ENCODE data around the gene SMIM24. TPM values are rescaled to one million over a fixed set of nuclear protein-coding genes. Genes with fewer than 3 reads are reported as not detected.

The SMIM24 gene
- total RNA-seq, 2 experiments from 2014 or later: not detected

DNA sequence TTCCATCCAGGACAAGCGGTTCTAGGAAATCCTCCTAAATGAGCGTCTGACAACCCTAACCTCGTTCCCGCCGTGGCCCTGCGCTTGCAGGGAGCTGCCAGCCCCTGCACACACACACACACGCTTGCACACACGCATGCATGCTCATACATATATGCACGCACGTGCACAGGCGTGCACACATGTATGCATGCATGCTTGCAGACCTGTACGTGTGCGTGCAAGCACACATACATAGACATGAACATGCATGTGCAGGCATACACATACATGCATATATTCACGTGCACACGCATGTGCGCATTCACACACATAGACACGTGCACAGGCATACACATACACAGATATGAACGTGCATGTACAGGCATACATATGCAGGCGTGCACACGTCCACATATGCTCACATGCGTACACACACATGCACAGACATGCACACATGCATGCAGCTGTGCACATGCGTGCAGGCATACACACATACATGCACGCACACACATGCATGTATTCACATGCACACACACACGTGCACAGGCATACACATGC is 35.6 kb downstream of the SMIM24 start:
- Mint-ChIP-seq H3K36me3 (ENCODE audit: low read depth) (peaks cover 10% of the 10 kb centered on the region), H3K4me3 (no peak overlapping the region), H3K9me3 (no peaks in the 10 kb centered on the region), H3K27ac (no peak overlapping the region), H3K4me1 (ENCODE audit: low read depth) (peaks cover 4% of the 10 kb centered on the region), H3K27me3 (no peaks in the 10 kb centered on the region)
- CTCF ChIA-PET: no interaction called here
- ATAC-seq (ENCODE audit: poor library complexity) (no peak), DNase-seq (no peak)
- intact Hi-C loops (cut with DNase I, micrococcal nuclease): no loop called here
- peaks cover 4% of the 10 kb centered on the region for H3K4me1 ChIP-seq (ENCODE audit: insufficient read depth, low read length)
- POLR2A ChIA-PET: interaction anchor here (0.9 kb wide), 1 partner anchor 10 kb away, joined by 3 read pairs; no protein-coding TSS in a partner anchor
- H3K27ac ChIP-seq (ENCODE audit: low read depth in 1 of 2, low read length in 2 of 2): no peak overlapping the region
- no peak overlapping the region for H3K4me3 ChIP-seq (ENCODE audit: low read length)
- no peaks in the 10 kb centered on the region for H3K27me3 ChIP-seq (ENCODE audit: control insufficient read depth in 1 of 2, insufficient read depth in 2 of 2, low read length in 2 of 2)
- TF ChIP-seq, protein P1, sequence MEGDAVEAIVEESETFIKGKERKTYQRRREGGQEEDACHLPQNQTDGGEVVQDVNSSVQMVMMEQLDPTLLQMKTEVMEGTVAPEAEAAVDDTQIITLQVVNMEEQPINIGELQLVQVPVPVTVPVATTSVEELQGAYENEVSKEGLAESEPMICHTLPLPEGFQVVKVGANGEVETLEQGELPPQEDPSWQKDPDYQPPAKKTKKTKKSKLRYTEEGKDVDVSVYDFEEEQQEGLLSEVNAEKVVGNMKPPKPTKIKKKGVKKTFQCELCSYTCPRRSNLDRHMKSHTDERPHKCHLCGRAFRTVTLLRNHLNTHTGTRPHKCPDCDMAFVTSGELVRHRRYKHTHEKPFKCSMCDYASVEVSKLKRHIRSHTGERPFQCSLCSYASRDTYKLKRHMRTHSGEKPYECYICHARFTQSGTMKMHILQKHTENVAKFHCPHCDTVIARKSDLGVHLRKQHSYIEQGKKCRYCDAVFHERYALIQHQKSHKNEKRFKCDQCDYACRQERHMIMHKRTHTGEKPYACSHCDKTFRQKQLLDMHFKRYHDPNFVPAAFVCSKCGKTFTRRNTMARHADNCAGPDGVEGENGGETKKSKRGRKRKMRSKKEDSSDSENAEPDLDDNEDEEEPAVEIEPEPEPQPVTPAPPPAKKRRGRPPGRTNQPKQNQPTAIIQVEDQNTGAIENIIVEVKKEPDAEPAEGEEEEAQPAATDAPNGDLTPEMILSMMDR (IDR thresholded peaks at IDR 0.05): no peak
- H3K36me3 ChIP-seq (ENCODE audit: insufficient read depth, low read length): peaks cover 27% of the 10 kb centered on the region
- no peaks in the 10 kb centered on the region for H3K9me3 ChIP-seq (ENCODE audit: control insufficient read depth in 1 of 2, insufficient read depth in 1 of 2, low read length in 2 of 2)

DNA sequence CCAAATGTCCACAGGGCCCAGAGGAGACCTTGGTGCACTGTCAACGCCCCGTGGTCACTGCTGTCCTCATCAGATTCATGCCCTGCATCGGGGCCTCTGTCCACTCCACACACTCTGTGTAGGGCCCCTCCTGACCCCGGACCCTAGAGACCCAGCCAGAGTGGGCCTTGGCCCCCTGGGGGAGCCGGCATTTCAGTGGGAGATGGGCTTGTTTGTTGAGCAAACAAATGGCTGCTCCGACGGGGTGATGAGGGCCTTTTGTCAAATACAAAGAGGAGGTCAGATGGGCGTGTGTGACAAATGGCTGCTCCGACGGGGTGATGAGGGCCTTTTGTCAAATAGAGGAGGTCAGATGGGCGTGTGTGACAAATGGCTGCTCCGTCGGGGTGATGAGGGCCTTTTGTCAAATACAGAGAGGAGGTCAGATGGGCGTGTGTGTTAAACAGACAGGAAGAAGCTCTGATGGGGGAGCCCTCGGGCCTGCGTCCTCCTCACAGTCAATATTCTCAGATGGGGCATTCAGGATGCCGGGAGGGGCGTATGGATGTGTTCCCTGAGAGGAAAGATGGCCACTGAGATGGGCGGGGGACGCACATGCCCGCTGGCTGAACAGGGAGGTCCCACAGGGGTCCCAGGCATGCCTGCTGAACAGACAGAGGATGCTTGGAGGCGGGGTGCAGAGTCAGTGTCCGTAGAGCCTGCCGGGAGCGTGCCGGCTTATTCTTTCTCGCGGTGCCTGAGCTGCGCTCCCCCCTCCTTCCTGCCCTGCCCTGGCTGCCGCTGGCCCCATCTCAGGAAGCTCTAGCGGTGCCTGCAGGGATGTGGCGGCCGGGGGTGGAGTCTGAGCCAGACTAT is 36.3 kb downstream of the SMIM24 start:
- Mint-ChIP-seq H3K27ac (no peak overlapping the region), H3K36me3 (ENCODE audit: low read depth) (peaks cover 10% of the 10 kb centered on the region), H3K4me3 (no peak overlapping the region), H3K27me3 (no peaks in the 10 kb centered on the region), H3K4me1 (ENCODE audit: low read depth) (peaks cover 5% of the 10 kb centered on the region), H3K9me3 (no peaks in the 10 kb centered on the region)
- POLR2A ChIA-PET: interaction anchor here (0.9 to 1.2 kb wide), 2 partner anchors 9 to 56 kb away, joined by 3 read pairs; partner anchors contain the start of gene DOHH
- Histone ChIP-seq H3K27me3 (ENCODE audit: control insufficient read depth in 1 of 2, insufficient read depth in 2 of 2, low read length in 2 of 2) (no peaks in the 10 kb centered on the region), H3K36me3 (ENCODE audit: insufficient read depth, low read length) (peaks cover 24% of the 10 kb centered on the region), H3K27ac (ENCODE audit: low read depth in 1 of 2, low read length in 2 of 2) (no peak overlapping the region), H3K4me1 (ENCODE audit: insufficient read depth, low read length) (peaks cover 4% of the 10 kb centered on the region), H3K9me3 (ENCODE audit: control insufficient read depth in 1 of 2, insufficient read depth in 1 of 2, low read length in 2 of 2) (no peaks in the 10 kb centered on the region), H3K4me3 (ENCODE audit: low read length) (no peak overlapping the region)
- intact Hi-C loops (cut with DNase I, micrococcal nuclease): no loop called here
- CTCF ChIA-PET: no interaction called here
- DNase-seq (no peak), ATAC-seq (ENCODE audit: poor library complexity) (no peak)
- TF ChIP-seq, protein P1 (IDR thresholded peaks at IDR 0.05): no peak

DNA sequence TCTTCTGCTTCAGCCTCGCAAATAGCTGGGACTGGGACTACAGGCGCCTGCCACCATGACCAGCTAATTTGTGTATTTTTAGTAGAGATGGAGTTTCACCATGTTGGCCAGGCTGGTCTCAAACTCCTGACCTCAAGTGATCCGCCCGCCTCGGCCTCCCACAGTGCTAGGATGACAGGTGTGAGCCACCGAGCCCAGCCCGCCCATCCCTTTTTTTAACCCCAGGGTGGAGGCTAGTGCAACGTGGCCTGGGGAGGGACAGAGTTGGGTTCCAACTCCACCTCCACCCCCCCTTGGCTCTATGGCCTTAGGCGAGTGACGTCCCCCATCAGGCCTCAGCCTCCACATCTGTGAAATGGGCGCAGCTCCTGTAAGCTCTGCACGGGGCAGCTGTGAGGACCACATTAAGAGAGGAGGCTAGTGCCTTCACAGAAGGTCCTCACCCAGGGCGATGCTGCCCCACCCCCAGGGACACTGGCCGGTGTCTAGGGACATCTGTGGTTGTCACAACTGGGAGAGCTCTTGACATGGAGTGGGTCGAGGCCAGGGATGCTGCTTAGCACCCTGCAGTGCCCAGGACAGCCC is 37.7 kb downstream of the SMIM24 start:
- Mint-ChIP-seq H3K27me3 (no peaks in the 10 kb centered on the region), H3K36me3 (ENCODE audit: low read depth) (peaks cover 14% of the 10 kb centered on the region), H3K4me3 (no peak overlapping the region), H3K4me1 (ENCODE audit: low read depth) (peaks cover 5% of the 10 kb centered on the region), H3K27ac (no peak overlapping the region), H3K9me3 (no peaks in the 10 kb centered on the region)
- TF ChIP-seq, protein P1 (IDR thresholded peaks at IDR 0.05): no peak
- Histone ChIP-seq H3K9me3 (ENCODE audit: control insufficient read depth in 1 of 2, insufficient read depth in 1 of 2, low read length in 2 of 2) (no peaks in the 10 kb centered on the region), H3K36me3 (ENCODE audit: insufficient read depth, low read length) (peaks cover 17% of the 10 kb centered on the region), H3K27ac (ENCODE audit: low read depth in 1 of 2, low read length in 2 of 2) (no peak overlapping the region), H3K4me1 (ENCODE audit: insufficient read depth, low read length) (peaks cover 4% of the 10 kb centered on the region), H3K4me3 (ENCODE audit: low read length) (no peak overlapping the region), H3K27me3 (ENCODE audit: control insufficient read depth in 1 of 2, insufficient read depth in 2 of 2, low read length in 2 of 2) (no peaks in the 10 kb centered on the region)
- ATAC-seq (ENCODE audit: poor library complexity) (no peak), DNase-seq (no peak)
- ChIA-PET CTCF (no interaction called here), POLR2A (no interaction called here)
- intact Hi-C loops (cut with DNase I, micrococcal nuclease): no loop called here
